ENCODE data around the gene PHLDB1.
A peak's percentile ranks its signal among the peaks of the same experiment; 100 is the strongest.
"Not testable (repeated sequence)": the region's sequence is repeated elsewhere in the genome, so short reads cannot be mapped to it uniquely, and the experiment has no call there.

PHLDB1 gene

DNA sequence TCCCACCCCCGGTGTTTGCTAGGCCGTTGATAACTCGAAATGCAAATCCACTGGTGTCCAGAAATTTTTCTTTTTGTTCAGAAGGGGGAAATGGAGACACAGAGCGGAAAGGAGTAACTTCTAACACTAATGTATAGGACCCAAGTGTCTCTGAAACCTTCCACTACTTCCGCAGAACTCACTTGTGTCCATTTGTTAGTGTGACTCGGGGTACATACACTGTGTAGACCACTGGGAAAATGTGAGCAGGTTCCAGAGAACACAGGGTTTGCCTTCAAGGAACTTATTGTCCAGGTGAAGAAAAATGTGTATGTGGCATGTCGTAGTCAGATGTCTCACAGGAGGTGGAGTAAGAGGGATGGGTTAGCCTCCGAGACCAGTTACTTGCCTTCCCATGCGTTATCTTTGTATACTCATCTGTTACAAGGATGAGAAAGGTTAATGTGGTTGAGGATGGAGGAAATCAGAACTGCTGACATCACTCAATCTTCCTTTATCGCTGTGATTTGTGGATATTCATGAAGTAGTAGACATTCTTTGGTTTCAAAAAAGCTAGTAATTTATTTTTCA is 34.3 kb upstream of the PHLDB1 start:
- Histone ChIP-seq H3K4me3 (peak overlapping the region; percentile 94), H3K27ac (peak overlapping the region; percentile 99)
- no peak for DNase-seq (ENCODE audit: low spot score)
- TF ChIP-seq, protein P1, sequence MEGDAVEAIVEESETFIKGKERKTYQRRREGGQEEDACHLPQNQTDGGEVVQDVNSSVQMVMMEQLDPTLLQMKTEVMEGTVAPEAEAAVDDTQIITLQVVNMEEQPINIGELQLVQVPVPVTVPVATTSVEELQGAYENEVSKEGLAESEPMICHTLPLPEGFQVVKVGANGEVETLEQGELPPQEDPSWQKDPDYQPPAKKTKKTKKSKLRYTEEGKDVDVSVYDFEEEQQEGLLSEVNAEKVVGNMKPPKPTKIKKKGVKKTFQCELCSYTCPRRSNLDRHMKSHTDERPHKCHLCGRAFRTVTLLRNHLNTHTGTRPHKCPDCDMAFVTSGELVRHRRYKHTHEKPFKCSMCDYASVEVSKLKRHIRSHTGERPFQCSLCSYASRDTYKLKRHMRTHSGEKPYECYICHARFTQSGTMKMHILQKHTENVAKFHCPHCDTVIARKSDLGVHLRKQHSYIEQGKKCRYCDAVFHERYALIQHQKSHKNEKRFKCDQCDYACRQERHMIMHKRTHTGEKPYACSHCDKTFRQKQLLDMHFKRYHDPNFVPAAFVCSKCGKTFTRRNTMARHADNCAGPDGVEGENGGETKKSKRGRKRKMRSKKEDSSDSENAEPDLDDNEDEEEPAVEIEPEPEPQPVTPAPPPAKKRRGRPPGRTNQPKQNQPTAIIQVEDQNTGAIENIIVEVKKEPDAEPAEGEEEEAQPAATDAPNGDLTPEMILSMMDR (IDR thresholded peaks at IDR 0.05) = no peak

DNA sequence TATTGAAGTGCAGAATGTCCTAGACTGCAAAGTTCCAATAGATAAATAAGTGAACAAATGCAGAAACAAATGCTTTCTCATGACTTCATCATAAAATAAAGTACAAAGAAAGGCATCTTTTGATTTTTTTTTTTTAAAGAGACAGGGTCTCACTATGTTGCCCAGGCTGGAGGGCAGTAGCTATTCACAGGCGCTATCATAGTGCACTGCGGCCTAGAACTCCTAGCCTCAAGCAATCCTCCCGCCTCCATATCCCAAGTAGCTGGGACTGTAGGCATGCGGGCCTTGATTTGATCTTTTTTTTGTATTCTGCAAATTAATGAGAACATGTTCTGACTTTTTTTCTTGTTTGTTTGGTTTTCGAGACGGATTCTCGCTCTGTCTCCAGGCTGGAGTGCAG is 32.8 kb upstream of the PHLDB1 start:
- TF ChIP-seq, protein P1 (IDR thresholded peaks at IDR 0.05) = no peak
- H3K4me3 ChIP-seq = peak overlapping the region; percentile 94
- DNase-seq (ENCODE audit: low spot score) = no peak
- H3K27ac ChIP-seq = no peak overlapping the region

DNA sequence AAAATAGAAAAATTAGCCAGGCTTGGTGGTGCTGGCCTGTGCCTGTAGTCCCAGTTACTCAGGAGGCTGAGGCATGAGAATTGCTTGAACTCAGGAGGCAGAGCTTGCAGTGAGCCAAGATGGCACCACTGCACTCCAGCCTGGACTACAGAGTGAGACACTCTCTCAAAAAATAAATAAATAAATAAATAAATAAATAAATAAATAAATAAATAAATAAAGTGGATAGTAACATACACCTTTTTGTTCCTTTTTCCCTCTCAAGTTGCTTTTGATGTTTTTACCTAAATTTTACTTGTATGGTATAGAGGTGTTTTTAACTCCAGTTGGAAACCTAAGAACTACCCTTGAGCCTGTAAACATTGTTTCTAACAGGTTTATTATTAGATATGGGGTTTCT is 29.4 kb upstream of the PHLDB1 start:
- not testable (repeated sequence) for DNase-seq (ENCODE audit: low spot score); H3K4me3 ChIP-seq; H3K27ac ChIP-seq

DNA sequence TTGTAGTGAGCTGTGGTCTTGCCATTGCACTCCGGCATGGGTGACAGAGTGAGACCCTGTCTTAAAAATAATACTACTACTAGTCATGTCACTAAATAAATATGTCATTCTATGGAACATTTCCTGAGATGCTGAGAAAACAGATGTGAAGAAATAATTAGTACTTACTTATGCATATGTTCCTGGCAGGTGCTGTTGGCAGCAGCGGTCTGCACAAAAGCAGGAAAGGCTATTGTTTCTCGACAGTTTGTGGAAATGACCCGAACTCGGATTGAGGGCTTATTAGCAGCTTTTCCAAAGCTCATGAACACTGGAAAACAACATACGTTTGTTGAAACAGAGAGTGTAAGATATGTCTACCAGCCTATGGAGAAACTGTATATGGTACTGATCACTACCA is 26.4 kb upstream of the PHLDB1 start:
- Histone ChIP-seq H3K27ac (no peak overlapping the region), H3K4me3 (no peak overlapping the region)
- TF ChIP-seq, protein P1 (IDR thresholded peaks at IDR 0.05) = no peak
- DNase-seq (ENCODE audit: low spot score) = no peak

DNA sequence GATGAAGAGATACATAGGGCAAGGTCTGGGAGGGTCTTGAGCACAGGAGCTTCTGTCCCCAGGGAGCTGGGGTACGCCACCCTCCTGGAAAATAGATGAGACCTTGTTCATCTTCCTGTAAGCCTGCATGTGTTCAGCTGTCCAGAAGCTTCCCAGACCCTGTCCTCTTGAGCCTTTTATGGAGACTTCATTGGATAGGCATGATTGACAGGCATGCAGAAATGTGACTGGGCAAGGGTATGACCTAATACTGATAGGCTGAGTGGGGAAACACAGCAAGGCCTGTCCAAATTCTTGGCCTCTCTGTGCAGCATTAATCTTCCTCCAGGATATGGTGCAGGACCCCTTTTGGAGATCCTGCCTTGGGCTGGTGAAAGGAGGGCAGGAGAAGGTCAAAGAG is 19.5 kb upstream of the PHLDB1 start:
- DNase-seq (ENCODE audit: low spot score) = no peak
- H3K4me3 ChIP-seq = no peak overlapping the region
- H3K27ac ChIP-seq = no peak overlapping the region
- TF ChIP-seq, protein P1 (IDR thresholded peaks at IDR 0.05) = no peak

DNA sequence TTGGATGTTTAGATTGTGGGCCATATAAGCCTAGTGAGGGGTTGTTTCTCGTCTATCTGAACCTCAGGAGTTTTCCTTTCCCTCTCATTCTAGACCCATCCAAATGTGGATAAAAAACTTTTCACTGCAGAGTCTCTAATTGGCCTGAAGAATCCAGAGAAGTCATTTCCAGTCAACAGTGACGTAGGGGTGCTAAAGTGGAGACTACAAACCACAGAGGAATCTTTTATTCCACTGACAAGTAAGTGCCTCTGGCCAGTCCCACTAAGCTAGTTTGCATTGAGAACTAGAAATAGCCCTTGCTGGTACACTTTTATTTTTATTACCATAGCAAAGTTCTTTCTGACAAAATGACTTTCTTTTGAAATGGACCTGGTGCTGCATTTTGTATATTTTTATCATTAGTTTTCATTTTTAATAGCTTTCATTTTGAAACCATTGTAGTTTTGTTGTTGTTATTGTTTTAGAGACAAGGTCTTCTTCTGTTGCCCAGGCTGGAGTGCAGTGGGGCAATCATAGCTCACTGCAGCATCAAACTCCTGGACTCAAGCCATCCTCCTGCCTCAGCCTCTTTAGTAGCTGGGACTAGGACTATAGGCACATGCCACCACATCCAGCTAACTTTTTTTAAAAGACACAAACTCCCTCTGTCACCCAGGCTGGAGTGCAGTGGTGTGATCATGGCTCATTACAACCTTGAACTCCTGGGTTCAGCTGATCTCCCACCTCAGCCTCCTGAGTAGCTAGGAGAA is 14.6 kb upstream of the PHLDB1 start:
- DNase-seq (ENCODE audit: low spot score) = no peak
- Histone ChIP-seq H3K27ac (peak overlapping the region; percentile 87 to 89), H3K4me3 (peak overlapping the region; percentile 14)
- TF ChIP-seq, protein P1 (IDR thresholded peaks at IDR 0.05) = no peak

DNA sequence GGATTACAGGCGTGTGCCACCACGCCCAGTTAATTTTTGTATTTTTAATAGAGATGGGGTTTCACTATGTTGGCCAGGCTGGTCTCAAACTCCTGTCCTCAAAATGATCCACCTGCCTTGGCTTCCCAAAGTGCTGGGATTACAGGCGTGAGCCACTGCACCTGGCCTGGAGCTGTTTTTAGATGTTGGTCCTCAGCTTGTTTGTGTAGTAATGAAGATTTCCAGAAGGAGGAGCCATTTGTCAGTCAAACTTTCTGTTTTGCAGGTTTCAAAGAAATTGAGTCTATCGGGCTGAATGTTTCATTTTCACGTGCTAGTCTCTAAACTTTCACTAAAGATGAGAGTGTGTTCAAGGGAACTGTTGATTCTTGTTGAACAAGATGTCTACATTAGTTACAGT is 12.4 kb upstream of the PHLDB1 start:
- H3K4me3 ChIP-seq; DNase-seq (ENCODE audit: low spot score): not testable (repeated sequence)

More for the DNA sequence above, 12.4 kb upstream of the PHLDB1 start:
- TF ChIP-seq, protein P1 (IDR thresholded peaks at IDR 0.05) = peak; percentile 19
- peak overlapping the region; percentile 87 to 89 for H3K27ac ChIP-seq
